ENCODE results near the gene ZNF317. TPM values are rescaled to one million over a fixed set of nuclear protein-coding genes. Genes with fewer than 3 reads are reported as not detected.

Gene ZNF317
- total and polyA plus RNA-seq, 2 of the 13 experiments (the other 11 are each of a cell fraction or from before 2014, with no cell fraction given), result 14.0 to 27.9 TPM

GRCh38 chr19:9155591-9155990 lies 15.4 kb downstream of the ZNF317 start:
- Histone ChIP-seq H3K36me3 (replicated peaks in 1 of 2; ENCODE audit: control insufficient read depth in 1 of 2, insufficient read depth in 2 of 2, low read length in 2 of 2) (peaks cover 41 to 75% of the 10 kb centered on the region in 2 experiments), H3K27me3 (ENCODE audit: control insufficient read depth in 1 of 2, insufficient read depth in 2 of 2, low read length in 2 of 2) (no peaks in the 10 kb centered on the region), H3K9me3 (ENCODE audit: low read length) (peaks cover 37% of the 10 kb centered on the region), H3K79me2 (ENCODE audit: insufficient read depth, low read length) (peaks cover 51% of the 10 kb centered on the region), H3K9ac (ENCODE audit: insufficient read depth, low read depth, low read length) (no peak overlapping the region), H3K4me3 (replicated peaks in 1 of 3; ENCODE audit: insufficient read depth in 1 of 3, low read depth in 2 of 3, low read length in 3 of 3) (no peak overlapping the region), H3K4me1 (ENCODE audit: insufficient read depth, low read length) (no peaks in the 10 kb centered on the region), H2AFZ (ENCODE audit: low read length) (no peak overlapping the region), H3K4me2 (ENCODE audit: low read depth, low read length) (no peak overlapping the region), H3K27ac (ENCODE audit: extremely low read length, insufficient read depth, low read length) (no peak overlapping the region), H4K20me1 (ENCODE audit: insufficient read depth, low read length) (peaks cover 4% of the 10 kb centered on the region; the same call in 1 of the 2 replicates)
- POLR2A ChIA-PET, result no interaction called here
- CTCF ChIA-PET (ENCODE audit: low intra/inter-chr PET ratio, low total read pairs), result no interaction called here
- no peak for FAIRE-seq
- intact Hi-C loops (cut with micrococcal nuclease; ENCODE audit: unreplicated experiment) (no loop called here), in situ Hi-C loops (cut with HindIII; ENCODE audit: extremely low pct_ligation_motif_present, low pct_unique_long_range_greater_than_20kb) (no loop called here)
- no peak for DNase-seq (ENCODE audit: low spot score)
- no peak for ATAC-seq
- 98% methylated on average over 4 of the region's 4 CpGs for WGBS (ENCODE audit: low lambda C conversion rate)
- TF ChIP-seq ZNF333 (CRISPR knock-in tag; IDR thresholded peaks at IDR 0.05; ENCODE audit: borderline replicate concordance) (no peak), PATZ1 (CRISPR knock-in tag; IDR thresholded peaks at IDR 0.05) (no peak), ZNF383 (CRISPR knock-in tag; IDR thresholded peaks at IDR 0.05; ENCODE audit: borderline replicate concordance) (no peak), EZH2 (conservative IDR thresholded peaks at IDR 0.05; ENCODE audit: low read depth, low read length) (no peak), ZSCAN22 (CRISPR knock-in tag; IDR thresholded peaks at IDR 0.05) (no peak), IRF1 (CRISPR knock-in tag; IDR thresholded peaks at IDR 0.05; ENCODE audit: low read depth) (no peak), ZBTB38 (CRISPR knock-in tag; IDR thresholded peaks at IDR 0.05) (no peak), ARHGAP35 (CRISPR knock-in tag; IDR thresholded peaks at IDR 0.05; ENCODE audit: borderline replicate concordance) (no peak), NFYB (CRISPR knock-in tag; IDR thresholded peaks at IDR 0.05) (no peak), TFDP2 (CRISPR knock-in tag; IDR thresholded peaks at IDR 0.05) (no peak), PTBP1 (IDR thresholded peaks at IDR 0.05; ENCODE audit: low read depth, low read length, poor library complexity, severe bottlenecking) (no peak), PHF21A (CRISPR knock-in tag; IDR thresholded peaks at IDR 0.05) (no peak), SP140L (CRISPR knock-in tag; IDR thresholded peaks at IDR 0.05; ENCODE audit: borderline replicate concordance) (no peak), NFATC3 (CRISPR knock-in tag; IDR thresholded peaks at IDR 0.05) (no peak), TAF1 (CRISPR knock-in tag; IDR thresholded peaks at IDR 0.05) (no peak), ZNF263 (CRISPR knock-in tag; IDR thresholded peaks at IDR 0.05) (no peak), SNAPC2 (CRISPR knock-in tag; IDR thresholded peaks at IDR 0.05) (no peak)
- no TSS peak for BruUV-seq (replicated peaks)

Data from HepG2 (cell line).